Liver (tissue), 9 donors: ENCODE results near the gene MECP2. TPM values are rescaled to one million over a fixed set of nuclear protein-coding genes. Genes with fewer than 3 reads are reported as not detected.

Experiments used
- DNase-seq: peaks from one replicate; pipeline ENCODE4 v3.0.0-alpha.2; 2017; ENCODE audit warnings: low spot score
- H3K27ac ChIP-seq, 2 donors: one replicate each; pipeline ENCODE4 v1.7.0; 2013; ENCODE audit warnings: inconsistent platforms in 2 of 2, low read length in 2 of 2, control low read depth in 1 of 2, low read depth in 1 of 2, mild to moderate bottlenecking in 1 of 2
- H3K27me3 ChIP-seq, 4 donors: one replicate each; pipeline versions ENCODE4 v1.6.1 to v1.7.0; 2013; ENCODE audit warnings: low read length in 3 of 4, inconsistent platforms in 1 of 4, mild to moderate bottlenecking in 1 of 4, moderate library complexity in 1 of 4; ENCODE audit not compliant: control insufficient read depth in 4 of 4, insufficient read depth in 4 of 4
- H3K36me3 ChIP-seq, 4 donors: one replicate each; pipeline versions ENCODE4 v1.6.1 to v1.7.0; 2013; ENCODE audit warnings: low read length in 3 of 4, mild to moderate bottlenecking in 3 of 4, low read depth in 1 of 4, moderate library complexity in 1 of 4; ENCODE audit not compliant: control insufficient read depth in 4 of 4, insufficient read depth in 3 of 4
- H3K4me1 ChIP-seq, 4 donors: one replicate each; pipeline versions ENCODE4 v1.6.1 to v1.7.0; 2013; ENCODE audit warnings: low read length in 3 of 4, mild to moderate bottlenecking in 3 of 4, moderate library complexity in 1 of 4; ENCODE audit not compliant: control insufficient read depth in 4 of 4, insufficient read depth in 4 of 4
- H3K4me3 ChIP-seq, 3 donors: one replicate each; pipeline versions ENCODE4 v1.6.1 to v1.7.0; 2013; ENCODE audit warnings: low read length in 3 of 3, control low read depth in 1 of 3, low read depth in 1 of 3, mild to moderate bottlenecking in 1 of 3
- H3K9ac ChIP-seq, 2 donors: one replicate each; pipeline ENCODE4 v1.7.0; 2013; ENCODE audit warnings: low read length in 2 of 2, mild to moderate bottlenecking in 2 of 2, moderate library complexity in 2 of 2, control low read depth in 1 of 2, low read depth in 1 of 2
- H3K9me3 ChIP-seq, 4 donors: one replicate each; pipeline versions ENCODE4 v1.6.1 to v1.7.0; 2013; ENCODE audit warnings: low read length in 3 of 4; ENCODE audit not compliant: control insufficient read depth in 4 of 4
- ATF3 ChIP-seq: IDR thresholded peaks from 2 replicates; pipeline ENCODE4 v1.6.1; 2016; ENCODE audit warnings: antibody characterized with exemption
- CTCF ChIP-seq: fragments of 150-350 bp; IDR thresholded peaks from 2 replicates; pipeline ENCODE4 v1.5.1; 2017; ENCODE audit warnings: improper control_type of control experiment, low read depth, low read length; ENCODE audit not compliant: missing input control
- FOXA1 ChIP-seq: IDR thresholded peaks from 2 replicates; pipeline ENCODE4 v1.6.1; 2016; ENCODE audit warnings: antibody characterized with exemption
- FOXA2 ChIP-seq: IDR thresholded peaks from 2 replicates; pipeline ENCODE4 v1.6.1; 2016; ENCODE audit warnings: antibody characterized with exemption
- GABPA ChIP-seq, 2 donors: IDR thresholded peaks in 1 of 2; conservative IDR thresholded peaks in 1 of 2; 2 replicates each; pipeline ENCODE4 v1.6.1; 2016; ENCODE audit warnings: antibody characterized with exemption in 2 of 2, mild to moderate bottlenecking in 1 of 2, moderate library complexity in 1 of 2
- HNF4A ChIP-seq, 2 donors: conservative IDR thresholded peaks; 2 replicates each; pipeline ENCODE4 v1.6.1; 2016; ENCODE audit warnings: antibody characterized with exemption in 2 of 2, mild to moderate bottlenecking in 2 of 2
- HNF4G ChIP-seq: IDR thresholded peaks from 2 replicates; pipeline ENCODE4 v1.6.1; 2016; ENCODE audit warnings: antibody characterized with exemption
- JUND ChIP-seq, 2 donors: IDR thresholded peaks; 2 replicates each; pipeline ENCODE4 v1.6.1; 2016; ENCODE audit warnings: antibody characterized with exemption in 2 of 2
- MAX ChIP-seq: IDR thresholded peaks from 2 replicates; pipeline ENCODE4 v1.6.1; 2016; ENCODE audit warnings: antibody characterized with exemption
- NR2F2 ChIP-seq: IDR thresholded peaks from 2 replicates; pipeline ENCODE4 v1.6.1; 2016; ENCODE audit warnings: antibody characterized with exemption
- RAD21 ChIP-seq, 2 donors: IDR thresholded peaks; 2 replicates each; pipeline ENCODE4 v1.6.1; 2016; ENCODE audit warnings: antibody characterized with exemption in 2 of 2, mild to moderate bottlenecking in 2 of 2
- REST ChIP-seq: IDR thresholded peaks from 2 replicates; pipeline ENCODE4 v1.6.1; 2016; ENCODE audit warnings: antibody characterized with exemption, mild to moderate bottlenecking
- RXRA ChIP-seq, 2 donors: IDR thresholded peaks; 2 replicates each; pipeline ENCODE4 v1.6.1; 2017 to 2018; ENCODE audit warnings: antibody characterized with exemption in 2 of 2, mild to moderate bottlenecking in 1 of 2
- SP1 ChIP-seq: IDR thresholded peaks from 2 replicates; pipeline ENCODE4 v1.6.1; 2018; ENCODE audit warnings: antibody characterized with exemption, mild to moderate bottlenecking
- TAF1 ChIP-seq: conservative IDR thresholded peaks from 2 replicates; pipeline ENCODE4 v1.6.1; 2016; ENCODE audit warnings: antibody characterized with exemption, mild to moderate bottlenecking
- YY1 ChIP-seq: IDR thresholded peaks from 2 replicates; pipeline ENCODE4 v1.6.1; 2016; ENCODE audit warnings: antibody characterized with exemption, mild to moderate bottlenecking
- ZBTB33 ChIP-seq: IDR thresholded peaks from 2 replicates; pipeline ENCODE4 v1.6.1; 2016; ENCODE audit warnings: antibody characterized with exemption
- WGBS: extraction: QIAGEN DNeasy Blood & Tissue Kit; methylation state at CpG from one replicate; pipeline ENCODE4 v1.1.7; 2013; 5-methylcytosine and 5-hydroxymethylcytosine counted together
- polyA plus RNA-seq, 2 donors: library from polyadenylated mRNA; stranded (reverse) in 1 of 2; unstranded in 1 of 2; fragments of 200-250 nt in 1 of 2; fragments of >200 nt in 1 of 2; fragmentation: Nextera tagmentation in 1 of 2; extraction: Ambion mirVana in 1 of 2; gene quantifications; one replicate each; pipeline versions ENCODE4 v1.2.1 to v1.2.3, GENCODE V29; 2013 to 2015
- total RNA-seq, 2 donors: library from RNA; depleted of rRNA; stranded (reverse); fragments of >200 nt; gene quantifications; one replicate each; pipeline ENCODE4 v1.2.3, GENCODE V29; 2014
- donor health status: healthy.
- donor health status: healthy.
- donor health status: healthy.
- donor health status: healthy.
- donor health status: healthy.

Gene MECP2
- total and polyA plus RNA-seq, 4 donors: 6.9 to 22.0 (median 10.0) TPM

- TF ChIP-seq FOXA2 (no peak), YY1 (peak; percentile 23), JUND (IDR thresholded peaks at IDR 0.05) (peak in 1 of 2 donors; percentile 35), RXRA (IDR thresholded peaks at IDR 0.05) (peak in 1 of 2 donors; percentile 44), HNF4A (conservative IDR thresholded peaks at IDR 0.05) (peak; percentile 38 to 60), SP1 (no peak), MAX (no peak), NR2F2 (no peak), HNF4G (no peak)
- DNase-seq: no peak
- WGBS: 69% methylated on average over 18 of the region's 18 CpGs
- H3K36me3 ChIP-seq: peaks cover 0 to 3% (median 0%) of the 10 kb centered on the region in 4 donors
- peaks cover 0 to 5% (median 1%) of the 10 kb centered on the region in 4 donors for H3K4me1 ChIP-seq
- no peak overlapping the region for H3K9ac ChIP-seq
- no peaks in the 10 kb centered on the region for H3K27me3 ChIP-seq
- no peaks in the 10 kb centered on the region for H3K9me3 ChIP-seq
- H3K27ac ChIP-seq: peak overlapping the region; percentile 21 to 61
- no peak overlapping the region for H3K4me3 ChIP-seq
Measured at GRCh38 chrX:154010330-154011087, 87.0 kb downstream of the MECP2 start.

- 73% methylated on average over 4 of the region's 4 CpGs for WGBS
- Histone ChIP-seq H3K4me1 (peaks cover 0 to 5% (median 1%) of the 10 kb centered on the region in 4 donors), H3K9me3 (no peaks in the 10 kb centered on the region), H3K27ac (no peak overlapping the region), H3K9ac (no peak overlapping the region), H3K4me3 (no peak overlapping the region), H3K36me3 (no peaks in the 10 kb centered on the region), H3K27me3 (no peaks in the 10 kb centered on the region)
- TF ChIP-seq ZBTB33 (no peak), RXRA (IDR thresholded peaks at IDR 0.05) (no peak), MAX (no peak), FOXA2 (no peak), YY1 (no peak), GABPA (IDR thresholded peaks at IDR 0.05 in 1 of 2, conservative IDR thresholded peaks at IDR 0.05 in 1 of 2) (no peak), SP1 (no peak), NR2F2 (no peak), HNF4G (no peak), ATF3 (no peak), HNF4A (conservative IDR thresholded peaks at IDR 0.05) (no peak)
- no peak for DNase-seq
Measured at GRCh38 chrX:154008521-154008920, 89.0 kb downstream of the MECP2 start.

- Histone ChIP-seq H3K4me1 (peaks cover 0 to 5% (median 1%) of the 10 kb centered on the region in 4 donors), H3K4me3 (no peak overlapping the region), H3K9ac (no peak overlapping the region), H3K27me3 (no peaks in the 10 kb centered on the region), H3K9me3 (no peaks in the 10 kb centered on the region), H3K27ac (no peak overlapping the region), H3K36me3 (no peaks in the 10 kb centered on the region)
- WGBS: 97% methylated on average over 20 of the region's 20 CpGs
- DNase-seq: no peak
- no peak for TF ChIP-seq FOXA1
- no peak for TF ChIP-seq YY1
- no peak for TF ChIP-seq RXRA (IDR thresholded peaks at IDR 0.05)
- no peak for TF ChIP-seq NR2F2
- no peak for TF ChIP-seq FOXA2
- no peak for TF ChIP-seq GABPA (IDR thresholded peaks at IDR 0.05 in 1 of 2, conservative IDR thresholded peaks at IDR 0.05 in 1 of 2)
- TF ChIP-seq JUND (IDR thresholded peaks at IDR 0.05): no peak
- no peak for TF ChIP-seq RAD21 (IDR thresholded peaks at IDR 0.05)
- TF ChIP-seq MAX: no peak
- no peak for TF ChIP-seq TAF1
- no peak for TF ChIP-seq SP1
- no peak for TF ChIP-seq HNF4A (conservative IDR thresholded peaks at IDR 0.05)
- no peak for TF ChIP-seq REST
- TF ChIP-seq CTCF: no peak
Measured at GRCh38 chrX:154006947-154007346, 90.6 kb downstream of the MECP2 start.
